Activated CD8-positive, alpha-beta memory T cell treated with anti-CD3 and anti-CD28 coated beads, Interleukin-2, amount 50 U/mL, for 1 hour (primary cell): ENCODE results near the gene VSIR.

Experiments
- DNase-seq: peaks from one replicate; pipeline ENCODE4 v3.0.0-alpha.2; 2020; ENCODE audit errors: extremely low read depth

VSIR gene

DNA sequence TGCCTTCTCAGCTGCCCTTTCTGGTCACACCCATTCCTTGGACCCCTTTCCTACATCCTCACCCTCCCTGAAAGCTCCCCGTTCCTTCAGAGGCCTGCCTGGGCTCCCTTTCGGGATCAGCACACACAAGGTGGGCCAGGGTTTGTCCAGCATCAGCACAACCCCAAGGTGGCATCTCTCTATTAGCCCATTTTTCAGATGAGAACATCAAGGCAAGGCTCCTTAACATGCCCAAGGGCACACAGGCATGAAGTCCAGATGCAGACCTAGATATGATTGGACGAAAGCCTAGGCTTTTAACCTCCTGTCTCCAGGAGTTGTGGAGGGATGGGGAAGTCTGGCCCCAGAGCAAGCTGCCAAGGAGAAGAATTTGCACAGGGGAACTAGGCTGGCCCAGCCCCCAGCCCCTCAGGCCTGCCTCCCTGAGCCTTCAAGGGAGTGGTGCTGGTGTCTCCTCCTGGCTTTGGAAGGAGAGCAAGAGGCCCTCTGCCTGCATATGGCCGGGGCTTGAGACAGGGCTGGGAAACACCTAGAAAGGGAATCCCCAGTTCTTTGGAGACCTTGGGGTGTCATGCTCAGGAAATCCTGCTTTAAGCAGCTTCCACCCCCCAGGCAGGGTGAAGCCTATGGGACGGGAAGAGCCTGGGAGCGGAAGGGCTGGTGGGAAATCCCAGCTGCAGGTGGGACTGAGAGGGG lies 9.0 kb upstream of the VSIR start:
- no peak for DNase-seq

GRCh38 chr10:71780719-71781118 lies 7.4 kb upstream of the VSIR start:
- DNase-seq, result no peak

DNA sequence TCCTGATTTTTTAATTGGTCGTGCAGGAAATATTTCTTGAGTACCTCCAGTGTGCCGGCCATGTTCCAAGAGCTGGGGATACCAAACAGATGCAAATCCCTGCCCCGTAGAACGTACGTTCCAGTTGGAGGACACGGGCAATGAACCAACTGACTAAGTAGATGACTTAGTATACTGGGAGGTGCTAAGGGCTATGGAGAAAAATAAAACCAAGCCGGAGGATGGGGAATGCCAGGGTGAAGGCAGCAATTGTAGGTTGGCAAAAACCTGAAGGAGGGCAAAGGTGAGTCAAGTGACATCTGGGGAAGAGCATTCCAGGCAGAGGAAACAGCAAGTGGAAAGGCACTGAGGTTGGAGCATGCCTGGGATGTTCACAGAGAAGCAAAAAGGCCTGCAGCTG lies 6.8 kb upstream of the VSIR start:
- DNase-seq, result no peak

- no peak for DNase-seq
These were observed 6.3 kb upstream of the VSIR start for GRCh38 chr10:71779641-71780040.

DNA sequence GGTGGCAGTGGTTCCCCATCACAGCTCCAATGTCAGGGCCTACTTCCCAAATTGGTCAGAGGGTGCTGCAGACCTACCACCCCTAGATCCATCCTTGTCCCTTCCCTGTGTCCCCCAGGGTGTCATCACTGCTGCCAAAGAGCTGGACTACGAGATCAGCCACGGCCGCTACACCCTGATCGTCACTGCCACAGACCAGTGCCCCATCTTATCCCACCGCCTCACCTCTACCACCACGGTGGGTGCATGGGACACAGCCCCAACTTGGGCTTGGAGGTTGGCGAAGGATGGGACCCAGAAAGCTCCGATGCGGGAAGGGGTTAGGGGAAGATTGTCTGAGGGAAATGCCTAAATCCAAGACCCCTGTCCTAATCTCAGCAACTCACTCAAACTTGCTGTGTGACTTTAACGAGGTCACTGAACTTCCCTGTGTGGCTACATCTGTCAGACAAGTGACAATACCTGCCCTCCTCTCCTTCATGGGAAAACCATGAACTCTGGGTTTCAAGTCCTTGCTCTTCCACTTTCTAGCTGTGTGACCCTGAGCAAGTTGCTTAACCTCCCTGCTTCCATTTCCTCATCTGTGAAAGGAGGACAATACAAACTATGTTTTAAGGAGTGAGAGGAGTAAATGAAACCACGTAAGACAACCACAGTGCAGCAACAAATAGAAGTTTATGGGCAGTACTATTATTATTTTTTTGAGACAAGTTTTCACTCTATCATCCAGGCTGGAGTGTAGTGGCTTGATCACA lies 4.9 kb upstream of the VSIR start:
- no peak for DNase-seq

DNA sequence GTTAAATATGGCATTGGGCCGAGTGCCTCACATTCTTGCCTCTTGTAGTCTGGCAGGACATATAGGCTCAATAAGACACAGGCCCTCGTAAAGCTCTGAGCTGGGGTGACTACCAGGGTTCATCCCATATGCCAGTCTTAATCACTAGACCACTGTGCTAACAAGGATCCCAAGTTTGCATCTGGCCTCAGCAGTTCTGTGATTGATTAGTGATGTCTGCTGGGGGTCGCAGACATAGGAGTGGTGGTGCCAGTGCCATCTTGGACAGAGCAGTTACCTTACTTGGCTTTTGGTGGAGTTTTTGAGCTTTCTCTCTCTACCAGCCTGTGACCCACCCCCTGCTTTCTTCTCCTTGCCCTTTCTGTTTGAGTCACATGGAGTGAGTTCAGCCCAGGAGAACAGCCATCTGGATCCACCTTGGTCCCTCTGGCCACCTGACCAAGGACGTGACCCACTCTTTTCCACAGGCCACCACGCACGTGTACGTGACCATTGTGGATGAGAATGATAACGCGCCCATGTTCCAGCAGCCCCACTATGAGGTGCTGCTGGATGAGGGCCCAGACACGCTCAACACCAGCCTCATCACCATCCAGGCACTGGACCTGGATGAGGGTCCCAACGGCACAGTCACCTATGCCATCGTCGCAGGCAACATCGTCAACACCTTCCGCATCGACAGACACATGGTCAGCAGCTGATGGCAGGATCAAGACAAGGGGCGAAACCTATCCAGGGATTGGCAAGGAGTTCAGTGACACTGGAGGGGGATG lies 4.1 kb upstream of the VSIR start:
- DNase-seq, result no peak

DNA sequence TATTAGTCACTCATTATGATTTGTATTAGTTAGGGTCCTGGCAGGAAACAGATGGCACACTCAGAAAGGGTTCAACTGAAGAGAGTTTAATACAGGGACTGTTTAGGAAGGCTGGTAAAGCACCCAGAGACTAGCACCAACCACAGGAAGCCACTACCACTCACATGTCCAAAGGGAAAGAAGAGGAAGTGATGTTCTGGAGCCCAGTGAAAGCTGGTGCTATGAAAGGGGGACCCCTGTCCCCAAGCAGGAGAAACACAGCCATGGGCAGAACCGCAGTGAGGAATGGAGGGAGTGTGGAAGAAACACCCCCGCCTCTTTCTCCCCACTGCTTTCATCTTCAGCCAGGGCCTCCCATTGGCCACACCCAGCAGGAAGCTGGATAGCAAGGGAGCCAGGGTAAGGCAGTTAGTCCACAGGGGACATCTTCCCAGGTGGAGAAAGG lies 3.2 kb upstream of the VSIR start:
- DNase-seq, result no peak

- DNase-seq, result no peak
These were observed 1.8 kb upstream of the VSIR start for GRCh38 chr10:71774916-71775702.

- DNase-seq, result no peak
These were observed 494 bp downstream of the VSIR start for GRCh38 chr10:71772832-71773220.

- DNase-seq, result no peak
These were observed 1.3 kb downstream of the VSIR start for GRCh38 chr10:71771821-71772617.

DNA sequence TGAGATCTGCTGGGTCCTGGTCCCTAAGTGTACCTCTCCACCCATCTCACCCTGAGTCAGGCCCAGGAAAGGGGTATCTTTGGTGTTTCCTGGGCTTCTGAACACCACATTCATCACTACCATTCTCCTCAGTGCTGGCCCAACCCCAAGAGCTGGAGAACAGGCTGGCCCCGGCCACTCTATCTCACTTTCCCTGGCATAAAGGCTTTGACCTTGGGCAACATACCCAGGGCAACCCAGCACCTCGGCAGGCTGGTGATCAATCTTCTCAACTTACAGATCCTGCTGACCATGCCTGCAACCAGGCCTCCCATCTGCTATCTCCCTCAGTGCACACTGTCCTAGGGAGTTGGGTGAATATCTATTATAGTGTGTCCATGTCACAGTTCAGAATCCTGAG lies 2.1 kb downstream of the VSIR start:
- no peak for DNase-seq

DNA sequence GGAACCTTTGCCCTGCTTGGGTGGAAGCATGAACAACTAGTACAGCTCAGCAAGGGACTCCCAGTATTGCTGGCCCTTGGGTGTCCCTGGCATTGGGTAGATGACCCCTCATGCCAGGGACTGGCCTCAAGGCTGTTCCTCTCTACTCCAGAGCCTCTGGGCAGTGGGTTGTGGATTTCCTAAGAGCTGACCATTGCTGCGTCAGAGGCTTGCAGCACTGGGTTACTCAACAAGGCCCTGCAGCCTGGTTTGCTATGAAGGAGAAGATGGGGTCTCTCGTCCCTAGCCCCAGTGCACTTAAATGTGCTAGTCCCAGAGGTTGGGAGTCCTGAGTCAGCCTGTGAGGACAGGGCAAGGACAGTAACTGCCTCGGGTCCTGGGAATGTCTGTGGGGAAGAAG lies 2.5 kb downstream of the VSIR start:
- no peak for DNase-seq

GRCh38 chr10:71770255-71770654 lies 3.1 kb downstream of the VSIR start:
- DNase-seq, result no peak

DNA sequence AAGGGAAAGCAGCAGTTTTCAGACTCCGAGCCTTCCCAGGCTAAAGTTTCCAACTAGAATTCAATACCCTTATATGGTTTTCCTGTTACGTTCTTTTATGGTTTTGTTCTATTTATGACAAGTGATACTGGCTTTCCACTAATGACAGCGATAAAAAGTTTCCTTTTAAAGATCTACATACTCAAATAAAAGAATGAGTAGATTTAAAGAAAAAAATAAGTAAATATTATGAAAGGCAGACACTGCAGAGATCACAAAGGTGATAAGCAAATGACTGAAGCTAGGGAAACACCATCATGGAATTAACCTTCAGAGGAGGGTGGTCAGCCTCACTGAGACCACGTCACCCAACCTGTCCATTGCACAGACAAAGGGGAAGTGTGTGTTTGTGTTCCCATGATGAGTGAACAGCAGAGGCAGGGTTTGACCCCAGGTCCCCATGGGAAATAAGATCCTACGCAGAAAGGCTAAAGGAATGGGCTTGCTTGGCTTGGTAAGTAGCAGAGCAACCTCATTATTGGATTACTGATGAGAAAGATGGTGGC lies 4.0 kb downstream of the VSIR start:
- DNase-seq, result no peak

- DNase-seq, result no peak
These were observed 5.8 kb downstream of the VSIR start for GRCh38 chr10:71767420-71768035.

DNA sequence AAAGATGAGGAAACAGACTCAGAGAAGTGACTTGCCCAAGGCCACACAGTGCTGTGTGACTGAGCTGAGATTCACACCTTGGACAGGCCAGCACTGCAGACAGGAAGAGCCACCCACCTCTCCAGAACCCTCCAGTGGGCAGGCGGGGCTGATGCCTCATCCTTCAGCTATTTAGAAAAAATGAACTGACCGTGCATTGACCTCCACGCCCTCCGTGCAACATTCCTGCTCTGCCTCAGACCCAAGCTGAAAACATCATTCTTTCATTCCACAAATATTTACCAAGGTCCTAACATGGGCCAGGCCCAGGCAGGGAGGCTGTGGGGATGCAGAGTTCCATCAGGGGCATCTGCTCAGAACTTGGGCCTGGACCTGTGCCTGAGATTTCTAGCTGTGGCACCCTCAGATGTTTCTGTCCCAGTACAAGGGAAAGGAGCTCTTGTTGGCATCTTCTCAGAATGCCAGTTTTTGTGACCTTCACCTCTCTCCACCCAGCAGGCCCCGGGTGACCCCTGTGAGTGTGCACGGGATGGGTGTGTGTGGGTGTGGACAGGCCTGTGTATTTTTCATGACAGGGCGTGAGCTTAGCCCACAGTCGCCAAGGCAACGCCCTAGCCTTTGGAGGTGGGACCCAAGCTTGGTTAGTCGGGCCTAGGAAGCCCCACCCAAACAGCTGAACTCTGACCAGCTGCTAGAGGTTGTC lies 6.5 kb downstream of the VSIR start:
- DNase-seq, result no peak

GRCh38 chr10:71765906-71766716 lies 7.2 kb downstream of the VSIR start:
- DNase-seq, result no peak

DNA sequence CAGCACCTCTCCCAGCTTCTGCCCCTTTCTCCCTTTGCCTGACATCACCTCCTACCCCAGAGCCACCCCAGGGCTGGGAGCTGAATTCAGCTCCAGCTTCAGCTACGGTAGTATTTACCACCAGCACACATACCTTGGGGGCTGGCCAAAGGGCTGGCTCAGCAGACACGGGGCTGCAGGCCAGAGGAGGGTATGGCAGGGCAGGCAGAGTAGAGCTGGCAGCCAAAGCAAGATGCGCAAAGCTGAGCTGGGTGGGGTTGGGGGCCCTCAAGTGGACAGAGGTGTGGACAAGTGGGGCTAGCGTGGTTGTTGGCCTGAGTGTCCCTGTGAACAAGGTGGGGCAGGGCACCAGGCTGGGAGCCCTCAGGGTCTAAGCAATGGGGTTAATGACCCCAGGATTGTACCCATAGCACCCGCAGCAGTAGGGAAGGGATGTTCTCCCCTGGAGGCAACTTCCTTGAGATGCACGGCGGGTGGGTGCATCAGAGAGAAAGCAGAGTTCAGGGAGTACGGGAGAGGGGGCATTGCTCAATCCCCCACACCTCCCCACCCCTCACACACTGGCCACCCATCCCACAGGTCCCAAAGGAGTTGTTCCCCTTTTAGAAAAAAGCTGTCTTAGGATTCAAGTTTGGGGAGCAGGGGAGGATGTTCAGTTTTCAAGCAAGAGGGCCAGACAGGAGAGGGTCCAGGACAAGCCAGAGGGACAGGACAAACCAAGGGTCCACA lies 8.0 kb downstream of the VSIR start:
- DNase-seq, result no peak
